MM.1S (cell line): ENCODE results near the gene AMIGO2.

Source experiments
- CTCF ChIP-seq: fragments of 300-600 bp; sonication (generic); IDR thresholded peaks from 2 replicates; pipeline ENCODE4 v1.5.1; 2016; ENCODE audit warnings: antibody characterized with exemption, low read length, mixed read lengths
- EZH2 ChIP-seq: fragments of 300-600 bp; sonication (generic); optimal IDR thresholded peaks from 2 replicates; pipeline ENCODE3; 2017; ENCODE audit warnings: low read depth, mild to moderate bottlenecking, antibody characterized with exemption, low read length, mixed read lengths
- EZH2phosphoT487 ChIP-seq: fragments of 300-600 bp; sonication (generic); IDR thresholded peaks from 2 replicates; pipeline ENCODE4 v1.6.1; 2018; ENCODE audit warnings: antibody characterized with exemption, low read length

- TF ChIP-seq CTCF (no peak), EZH2 (no peak), EZH2phosphoT487 (no peak)
Observed at GRCh38 chr12:47075192-47076084, 4.3 kb downstream of the AMIGO2 start.
